Middle frontal gyrus (tissue), 1 donor: ENCODE measurements around the gene HAGHL.
"Not testable (repeated sequence)": the region's sequence is repeated elsewhere in the genome, so short reads cannot be mapped to it uniquely, and the experiment has no call there.

Experiments
- DNase-seq: peaks from one replicate; pipeline ENCODE4 v3.0.0-alpha.2; 2015; ENCODE audit warnings: low spot score; ENCODE audit errors: extremely low spot score

HAGHL gene

DNA sequence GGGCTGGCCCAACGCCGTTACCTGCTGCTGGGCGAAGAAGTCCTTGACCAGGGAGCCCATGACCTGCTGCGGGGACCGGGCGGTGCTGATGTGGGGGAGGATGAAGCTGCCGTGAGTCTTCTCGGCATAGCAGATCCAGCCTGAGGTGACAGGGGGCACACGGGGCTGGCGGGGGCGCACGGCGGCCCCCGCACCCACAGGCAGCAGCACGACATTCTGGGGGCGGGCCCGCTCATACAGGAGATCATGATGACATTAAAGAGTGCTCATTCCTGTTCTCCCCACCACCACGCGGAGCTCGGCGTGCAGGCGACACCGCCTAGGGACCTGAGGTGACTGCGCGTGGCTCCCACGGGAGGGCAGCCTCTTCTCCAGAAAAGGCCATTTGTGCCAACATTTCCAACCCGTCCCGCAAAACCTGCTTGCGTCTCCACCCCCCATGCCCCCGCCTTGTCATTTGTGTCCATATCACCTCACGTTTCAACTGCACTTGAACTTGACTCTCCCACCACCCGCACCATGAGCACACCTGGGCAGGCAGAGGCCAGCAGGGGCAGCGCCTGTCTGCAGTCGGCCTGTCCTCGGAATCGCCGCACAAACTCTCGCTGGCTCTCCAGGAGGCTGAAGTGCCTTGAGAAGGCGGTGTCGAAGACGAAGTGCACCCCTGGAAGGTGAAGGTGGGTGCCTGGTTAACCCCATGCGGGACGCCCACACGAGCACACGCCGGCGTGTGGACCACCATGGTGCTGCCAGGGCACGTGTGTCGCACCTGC lies 7.5 kb downstream of the HAGHL start:
- no peak for DNase-seq

DNA sequence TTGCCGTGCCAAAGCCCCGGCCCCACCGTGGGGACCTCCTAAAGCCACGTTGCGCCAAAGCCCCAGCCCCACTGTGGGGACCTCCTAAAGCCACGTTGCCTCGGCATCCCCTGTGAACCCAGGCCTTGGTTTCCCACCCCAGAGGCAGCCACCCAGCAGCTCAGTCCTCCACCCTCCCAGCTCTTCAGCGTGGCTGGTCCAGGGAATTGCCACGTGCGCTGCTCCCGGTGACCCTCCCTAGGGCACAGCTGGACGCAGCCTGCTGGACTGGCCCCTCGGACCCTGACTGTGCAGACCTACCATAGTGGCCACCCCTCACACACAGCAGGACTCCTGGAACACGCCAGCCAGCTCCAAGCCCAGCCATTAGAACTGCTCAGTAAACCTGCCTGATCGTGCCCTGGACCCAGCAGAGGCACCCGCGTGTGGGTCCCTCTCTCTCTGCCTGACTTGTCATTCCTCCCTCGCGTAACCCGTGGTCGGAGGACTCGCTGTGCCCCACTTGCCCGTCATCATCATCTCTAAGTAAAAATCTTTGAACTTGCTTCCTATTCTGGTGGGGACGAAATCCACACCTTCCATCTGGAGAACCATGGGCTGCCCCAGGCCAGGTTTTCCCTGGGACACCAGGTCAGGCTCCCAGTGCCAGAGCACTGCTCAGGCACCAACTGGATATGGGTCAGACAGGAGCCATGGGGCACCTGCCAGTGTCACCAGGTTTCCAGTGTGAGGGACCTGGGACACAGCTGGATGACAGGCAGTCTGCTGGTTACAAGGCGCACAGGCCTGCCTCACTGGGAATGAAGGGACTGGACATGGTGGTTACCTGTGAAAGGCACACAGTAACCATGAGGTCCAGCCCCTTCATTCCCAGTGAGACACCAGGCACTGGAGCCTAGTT lies 8.3 kb downstream of the HAGHL start:
- no peak for DNase-seq

DNA sequence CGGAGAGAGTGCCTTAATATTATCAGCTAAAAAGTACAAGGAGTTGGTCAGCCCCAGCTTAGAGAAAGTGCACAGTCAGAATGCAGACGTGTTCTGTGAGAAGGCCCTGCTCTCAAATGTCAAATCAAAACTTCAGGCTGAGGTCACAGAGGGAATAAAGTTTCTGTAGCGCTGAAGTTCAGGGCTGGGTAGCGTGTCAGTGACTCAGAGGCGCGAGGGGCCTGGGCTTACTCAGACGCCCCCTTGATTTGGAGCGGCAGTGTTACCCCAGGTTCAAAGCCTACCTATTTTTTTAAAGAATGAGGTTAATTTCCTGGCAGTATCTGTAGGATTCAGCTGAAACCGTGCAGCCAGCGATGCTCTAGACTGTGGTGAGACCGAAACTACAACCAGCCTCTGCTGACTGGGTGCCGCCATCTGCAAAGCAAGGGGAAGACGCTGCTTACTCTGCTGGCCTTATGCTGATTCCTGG lies 9.1 kb downstream of the HAGHL start:
- DNase-seq: no peak

DNA sequence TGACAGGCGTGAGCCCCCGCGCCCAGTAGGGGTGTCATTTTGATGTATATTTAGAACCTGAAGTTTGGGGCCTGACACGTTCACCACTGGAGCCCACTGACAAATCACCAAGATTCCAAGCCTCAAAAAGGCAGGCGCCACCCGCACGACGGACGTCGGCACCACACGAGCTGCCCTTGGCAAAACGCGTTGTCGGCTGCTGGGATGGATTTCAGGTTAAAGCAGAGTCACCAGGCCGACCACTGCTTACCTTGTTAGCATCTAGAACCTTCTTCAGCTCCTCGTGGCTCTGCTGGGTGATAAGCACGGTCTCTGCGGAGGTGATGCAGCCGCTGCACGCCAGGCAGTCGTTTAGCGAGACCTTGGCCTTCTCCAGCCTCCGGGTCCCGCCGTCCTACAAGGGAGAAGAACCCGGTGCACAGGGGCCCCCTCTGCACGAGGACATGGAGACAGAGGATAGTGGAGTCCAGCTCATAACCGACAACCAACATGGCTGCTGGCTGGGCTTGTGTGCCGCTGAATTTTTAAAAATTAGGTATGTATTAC lies 10.1 kb downstream of the HAGHL start:
- no peak for DNase-seq

DNA sequence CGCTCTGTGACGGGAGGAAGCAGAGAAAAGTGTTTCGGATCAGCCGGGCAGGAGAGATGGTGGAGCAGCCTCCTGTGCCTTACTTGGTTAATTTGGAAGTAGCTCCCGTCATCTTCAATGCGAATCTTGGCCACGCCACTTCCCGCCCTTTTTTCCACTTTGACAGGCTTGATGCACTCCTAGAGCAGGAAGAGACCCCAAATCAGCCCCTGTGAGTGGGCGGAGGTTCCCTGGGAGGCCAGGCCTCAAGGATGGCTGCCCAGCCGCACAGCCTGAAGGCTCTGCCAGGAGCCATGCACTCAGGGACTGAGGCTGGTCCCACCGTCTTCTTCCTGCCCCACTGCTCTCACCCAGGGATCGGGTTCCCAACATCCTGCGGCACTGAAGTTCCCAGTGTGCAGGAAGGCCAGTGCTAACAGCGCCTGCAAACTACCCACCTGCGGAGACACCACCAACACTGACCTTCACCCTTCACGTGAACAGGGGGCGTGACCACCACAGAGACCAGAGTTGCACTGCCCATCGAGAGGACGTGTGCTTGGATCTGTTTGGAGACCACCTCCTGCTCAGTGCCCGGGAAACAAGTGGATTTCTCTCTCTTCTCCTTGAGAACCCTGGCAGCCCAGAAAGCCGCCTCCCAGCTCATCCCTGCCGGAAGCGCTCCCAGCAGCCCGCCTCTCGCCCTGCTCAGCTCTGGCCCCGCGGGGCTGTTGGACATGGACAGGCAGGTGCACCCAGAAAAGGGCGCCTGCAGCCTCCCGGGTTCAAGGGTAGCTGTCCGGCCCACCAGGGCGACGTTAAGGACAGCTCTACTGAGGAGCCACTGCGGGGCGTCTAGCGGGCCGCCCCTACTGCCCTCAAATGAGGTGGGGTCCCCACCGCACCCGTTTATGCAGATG lies 12.9 kb downstream of the HAGHL start:
- no peak for DNase-seq

- DNase-seq: no peak
Measured at GRCh38 chr16:740459-740763, 13.5 kb downstream of the HAGHL start.

DNA sequence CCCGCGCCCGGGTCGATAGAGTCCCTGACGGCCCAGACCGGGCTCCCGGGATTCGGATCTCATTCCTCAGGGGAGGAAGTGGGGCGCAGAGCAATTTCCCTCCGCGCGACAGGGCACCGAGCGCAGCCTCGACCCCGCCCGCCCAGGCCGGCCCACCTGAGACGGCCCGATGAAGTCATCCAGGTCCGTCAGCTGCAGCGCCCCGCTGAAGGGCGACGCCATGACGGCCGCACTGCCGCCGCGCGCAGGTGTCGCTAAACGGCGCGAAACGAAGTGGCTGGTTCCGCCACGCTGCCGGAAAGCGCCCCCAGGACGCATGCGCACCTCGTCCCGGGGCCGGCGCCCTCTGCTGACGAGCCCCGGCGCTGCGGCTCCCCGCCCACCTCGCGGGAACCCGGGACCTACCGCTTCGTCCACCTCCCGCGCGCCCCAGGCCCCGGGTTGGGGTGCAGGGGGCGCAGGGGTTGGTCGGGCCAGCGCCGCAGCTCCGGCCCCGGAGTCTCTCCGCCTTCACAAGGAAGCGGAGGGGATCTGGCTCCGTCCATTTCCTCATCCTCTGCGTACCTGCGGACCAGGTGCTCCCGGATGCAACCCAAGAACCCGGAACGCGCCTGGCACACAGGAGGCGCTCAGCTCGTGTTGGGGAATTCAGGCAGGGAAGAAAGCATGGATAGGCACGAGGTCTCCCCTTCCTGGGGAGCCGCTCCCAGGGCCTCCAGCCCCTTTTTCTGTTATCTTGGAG lies 14.0 kb downstream of the HAGHL start, which contains the start of gene CIAO3:
Gene CIAO3, minus strand, starts transcription at position 234 of the 742 bp plus-strand sequence. Its CDS starts 12 bp downstream, at position 222.
- peak; percentile 84 for DNase-seq

- DNase-seq: no peak
Measured at GRCh38 chr16:741986-742629, 15.2 kb downstream of the HAGHL start.

DNA sequence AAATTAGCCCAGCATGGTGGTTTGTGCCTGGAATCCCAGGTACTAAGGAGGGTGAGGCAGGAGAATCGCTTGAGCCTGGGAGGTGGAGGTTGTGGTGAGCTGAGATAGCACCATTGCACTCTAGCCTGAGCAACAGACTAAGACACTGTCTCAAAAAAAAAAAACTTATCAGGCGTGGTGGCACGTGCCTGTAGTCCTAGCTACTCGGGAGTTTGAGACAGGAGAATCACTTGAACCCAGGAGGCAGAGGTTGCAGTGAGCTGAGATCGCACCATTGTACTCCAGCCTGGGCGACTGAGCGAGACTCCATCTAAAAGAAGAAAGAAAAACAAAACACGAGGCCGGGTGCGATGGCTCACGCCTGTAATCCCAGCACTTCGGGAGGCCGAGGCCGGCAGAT lies 16.0 kb downstream of the HAGHL start:
- not testable (repeated sequence) for DNase-seq

DNA sequence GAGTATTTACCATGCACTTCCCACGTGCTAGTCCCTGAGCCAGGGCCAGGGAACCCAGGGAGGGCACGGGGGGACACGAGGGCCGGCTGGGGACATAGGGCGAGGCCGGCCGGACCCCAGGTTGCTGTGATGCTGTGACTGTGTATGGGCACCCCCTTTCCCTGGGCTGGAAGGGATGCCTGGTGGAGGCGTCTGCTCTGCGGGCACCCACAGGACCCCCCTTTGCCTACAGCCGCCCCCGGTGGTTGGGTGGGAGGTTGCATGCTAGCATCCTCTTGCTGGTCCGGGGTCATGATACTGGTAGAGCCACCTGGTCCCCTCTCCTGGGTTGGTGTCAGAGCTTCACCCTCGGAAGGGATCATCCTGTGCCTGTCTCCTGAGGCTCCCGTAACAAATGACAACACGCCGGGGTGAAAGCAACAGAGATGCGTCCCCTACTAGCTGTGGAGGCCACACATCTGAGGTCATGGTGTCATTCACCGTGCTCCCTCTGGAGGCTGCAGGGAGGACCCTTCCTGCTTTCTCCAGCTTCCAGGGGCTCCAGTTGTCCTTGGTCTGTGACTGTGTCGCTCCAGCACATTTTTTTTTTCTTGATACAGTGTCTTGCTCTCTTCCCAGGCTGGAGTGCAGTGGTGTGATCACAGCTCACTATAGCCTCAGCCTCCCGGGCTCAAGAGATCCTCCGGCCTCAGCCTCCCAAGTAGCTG lies 17.0 kb downstream of the HAGHL start:
- DNase-seq: no peak

GRCh38 chr16:745739-746138 lies 18.8 kb downstream of the HAGHL start:
- DNase-seq: no peak

- no peak for DNase-seq
Measured at GRCh38 chr16:746637-747036, 19.7 kb downstream of the HAGHL start.

- DNase-seq: no peak
Measured at GRCh38 chr16:747978-748746, 21.3 kb downstream of the HAGHL start.

GRCh38 chr16:749010-749409 lies 22.1 kb downstream of the HAGHL start:
- DNase-seq: no peak

DNA sequence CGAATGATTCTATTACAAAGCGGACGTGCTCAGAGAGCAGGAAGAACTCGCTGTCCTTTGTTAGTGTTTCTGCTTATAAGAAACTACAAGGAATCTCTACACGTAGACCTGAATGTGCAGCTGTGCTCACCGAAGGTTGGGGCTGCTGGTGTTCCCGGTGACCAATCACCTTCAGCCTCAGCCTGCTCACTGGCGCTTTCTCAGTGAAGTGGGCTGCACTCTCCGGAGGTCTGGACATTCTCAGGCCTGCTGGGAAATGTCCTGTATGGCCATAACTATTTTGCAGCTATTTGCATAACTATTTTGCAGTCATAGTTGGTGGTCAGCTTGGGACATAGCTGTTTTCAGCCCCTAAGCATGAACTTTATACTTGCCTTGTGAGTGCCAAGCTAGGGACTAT lies 23.6 kb downstream of the HAGHL start:
- DNase-seq: no peak

DNA sequence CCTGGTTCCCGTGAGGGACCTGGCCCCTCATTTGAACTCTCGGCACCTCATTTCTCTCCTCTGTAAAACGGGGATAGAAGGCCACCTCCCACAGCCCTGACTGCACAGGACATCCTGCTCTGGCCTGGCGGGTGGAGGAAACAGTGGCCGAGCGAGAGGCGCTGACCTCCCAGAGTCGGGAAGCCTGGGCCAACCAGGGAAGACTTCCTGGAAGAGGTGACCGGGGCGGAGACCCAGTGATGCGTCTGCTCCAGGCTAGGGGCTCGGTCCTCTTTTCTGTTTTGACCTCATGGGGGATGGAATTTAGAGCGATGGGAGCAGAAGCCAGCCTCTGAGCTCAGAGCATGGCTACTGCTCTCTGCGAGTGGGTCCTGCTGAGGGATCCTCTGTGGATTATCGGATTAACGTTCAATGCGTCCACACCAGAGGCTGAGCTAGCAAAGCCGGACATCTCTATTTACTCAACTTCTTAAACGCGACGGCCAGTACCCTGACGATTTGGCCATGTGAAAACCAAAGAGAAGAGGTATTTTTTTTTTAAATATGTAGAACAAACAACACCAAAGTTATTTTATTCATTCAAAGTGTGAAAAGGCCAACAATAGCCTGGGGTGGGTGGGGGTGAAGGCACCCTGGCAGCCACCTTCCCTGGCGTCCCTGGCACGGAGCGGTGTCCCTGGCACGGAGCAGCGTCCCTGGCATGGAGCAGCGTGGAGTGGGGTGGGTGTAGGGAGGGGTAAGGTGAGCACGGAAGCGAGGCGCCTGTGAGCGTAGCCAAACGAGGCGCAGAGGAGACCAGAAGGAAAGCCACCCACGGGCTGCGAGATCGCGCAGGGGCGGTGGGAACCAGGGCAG lies 24.5 kb downstream of the HAGHL start:
- no peak for DNase-seq

GRCh38 chr16:752007-752312 lies 25.1 kb downstream of the HAGHL start:
- no peak for DNase-seq

- DNase-seq: not testable (repeated sequence)
Measured at GRCh38 chr16:754121-754607, 27.3 kb downstream of the HAGHL start.
